Stimulated activated CD8-positive, alpha-beta memory T cell treated with anti-CD3 and anti-CD28 coated beads, Interleukin-12 subunit alpha, Interleukin-12 subunit beta, amount 100 ng/mL, for 24 hours (primary cell): Measurements from ENCODE around the gene PERM1.
"Not testable (repeated sequence)": the region's sequence is repeated elsewhere in the genome, so short reads cannot be mapped to it uniquely, and the experiment has no call there.

Source experiments
- DNase-seq: peaks from one replicate; pipeline ENCODE4 v3.0.0-alpha.2; 2020; ENCODE audit errors: extremely low read depth

PERM1 gene, protein sequence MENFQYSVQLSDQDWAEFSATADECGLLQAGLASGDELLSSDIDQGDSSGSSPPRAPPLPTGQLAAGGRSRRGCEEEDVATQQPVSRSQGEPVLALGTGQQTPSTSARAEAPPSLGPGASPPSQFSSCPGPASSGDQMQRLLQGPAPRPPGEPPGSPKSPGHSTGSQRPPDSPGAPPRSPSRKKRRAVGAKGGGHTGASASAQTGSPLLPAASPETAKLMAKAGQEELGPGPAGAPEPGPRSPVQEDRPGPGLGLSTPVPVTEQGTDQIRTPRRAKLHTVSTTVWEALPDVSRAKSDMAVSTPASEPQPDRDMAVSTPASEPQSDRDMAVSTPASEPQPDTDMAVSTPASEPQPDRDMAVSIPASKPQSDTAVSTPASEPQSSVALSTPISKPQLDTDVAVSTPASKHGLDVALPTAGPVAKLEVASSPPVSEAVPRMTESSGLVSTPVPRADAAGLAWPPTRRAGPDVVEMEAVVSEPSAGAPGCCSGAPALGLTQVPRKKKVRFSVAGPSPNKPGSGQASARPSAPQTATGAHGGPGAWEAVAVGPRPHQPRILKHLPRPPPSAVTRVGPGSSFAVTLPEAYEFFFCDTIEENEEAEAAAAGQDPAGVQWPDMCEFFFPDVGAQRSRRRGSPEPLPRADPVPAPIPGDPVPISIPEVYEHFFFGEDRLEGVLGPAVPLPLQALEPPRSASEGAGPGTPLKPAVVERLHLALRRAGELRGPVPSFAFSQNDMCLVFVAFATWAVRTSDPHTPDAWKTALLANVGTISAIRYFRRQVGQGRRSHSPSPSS

DNA sequence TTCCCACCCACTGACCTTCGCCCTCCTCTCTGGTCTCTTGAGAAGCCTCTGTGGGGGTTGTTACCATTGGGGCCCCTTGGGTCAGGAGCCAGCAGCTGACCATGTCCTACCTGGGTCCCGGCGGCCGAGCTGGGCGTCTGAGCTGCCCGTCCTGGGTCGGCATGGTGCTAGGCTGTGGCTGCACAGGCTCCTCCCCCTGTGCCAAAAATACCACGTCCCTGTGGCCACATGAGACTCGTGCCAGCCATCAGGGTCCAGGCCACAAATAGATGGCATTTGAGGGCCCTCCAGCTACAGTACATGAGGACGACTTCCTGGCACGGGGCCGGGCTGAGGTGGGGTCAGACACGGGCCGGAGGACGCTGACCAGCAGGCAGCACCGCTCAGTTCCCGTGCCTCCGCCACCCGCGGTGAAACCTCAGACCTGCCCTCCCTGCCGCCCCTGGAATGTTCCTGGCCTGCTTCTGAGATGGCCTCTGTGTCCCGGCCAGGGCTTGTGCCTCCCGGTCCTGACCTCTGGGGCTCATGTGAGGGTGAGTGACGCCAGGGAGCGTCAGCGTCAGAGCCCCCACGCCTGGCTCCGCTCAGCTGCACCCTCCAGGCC, at the start of gene PERM1:
Gene PERM1 (minus strand): TSS at position 139 of the 604 bp plus-strand sequence. CDS start 1,064 bp downstream, outside the sequence.
- no peak for DNase-seq

DNA sequence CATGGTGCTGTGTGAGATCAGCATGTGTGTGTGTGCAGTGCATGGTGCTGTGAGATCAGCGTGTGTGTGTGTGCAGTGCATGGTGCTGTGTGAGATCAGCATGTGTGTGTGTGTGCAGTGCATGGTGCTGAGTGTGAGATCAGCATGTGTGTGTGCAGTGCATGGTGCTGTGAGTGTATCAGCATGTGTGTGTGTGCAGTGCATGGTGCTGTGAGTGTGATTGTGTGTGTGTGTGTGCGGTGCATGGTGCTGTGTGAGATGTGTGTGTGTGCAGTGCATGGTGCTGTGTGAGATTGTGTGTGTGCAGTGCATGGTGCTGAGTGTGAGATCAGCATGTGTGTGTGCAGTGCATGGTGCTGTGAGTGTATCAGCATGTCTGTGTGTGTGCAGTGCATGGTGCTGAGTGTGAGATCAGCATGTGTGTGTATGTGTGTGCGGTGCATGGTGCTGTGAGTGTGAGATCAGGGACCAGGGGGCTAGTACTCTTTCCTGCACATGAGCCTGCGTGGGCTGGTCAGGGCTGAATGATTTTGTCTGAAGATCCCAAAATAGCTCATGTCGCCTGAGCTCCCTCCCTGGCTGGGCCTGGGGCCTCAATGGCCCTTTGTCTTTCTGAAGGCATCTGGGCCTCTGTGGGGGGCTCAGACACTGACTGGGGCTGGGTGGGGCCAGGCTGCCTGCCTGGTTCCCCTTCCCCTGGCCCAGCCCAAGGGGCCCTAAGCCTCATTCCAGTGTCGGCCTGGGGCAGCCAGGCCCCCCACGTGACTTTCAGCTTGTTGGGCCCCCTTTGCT, 49.2 kb upstream of the PERM1 start:
- not testable (repeated sequence) for DNase-seq

DNA sequence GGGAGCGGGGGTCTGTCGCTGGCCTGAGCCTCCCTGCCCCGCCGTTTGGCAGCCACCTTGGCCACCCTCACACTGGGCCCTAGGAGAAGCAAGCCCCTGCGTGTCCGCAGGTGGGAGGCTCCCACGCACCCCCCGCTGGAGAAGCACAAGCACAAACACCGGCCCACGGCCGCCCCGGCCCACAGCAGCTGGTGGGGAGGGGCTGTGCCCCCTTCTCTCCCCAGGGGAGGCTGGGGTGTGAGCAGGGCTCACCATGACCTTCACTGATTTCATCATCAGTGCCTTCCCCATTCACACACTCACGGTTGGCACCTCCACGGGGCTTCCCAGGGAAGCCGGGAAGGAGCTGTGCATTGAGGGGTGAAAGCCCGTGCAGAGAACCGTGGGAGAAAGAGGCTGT, 45.9 kb upstream of the PERM1 start:
- DNase-seq, result no peak

DNA sequence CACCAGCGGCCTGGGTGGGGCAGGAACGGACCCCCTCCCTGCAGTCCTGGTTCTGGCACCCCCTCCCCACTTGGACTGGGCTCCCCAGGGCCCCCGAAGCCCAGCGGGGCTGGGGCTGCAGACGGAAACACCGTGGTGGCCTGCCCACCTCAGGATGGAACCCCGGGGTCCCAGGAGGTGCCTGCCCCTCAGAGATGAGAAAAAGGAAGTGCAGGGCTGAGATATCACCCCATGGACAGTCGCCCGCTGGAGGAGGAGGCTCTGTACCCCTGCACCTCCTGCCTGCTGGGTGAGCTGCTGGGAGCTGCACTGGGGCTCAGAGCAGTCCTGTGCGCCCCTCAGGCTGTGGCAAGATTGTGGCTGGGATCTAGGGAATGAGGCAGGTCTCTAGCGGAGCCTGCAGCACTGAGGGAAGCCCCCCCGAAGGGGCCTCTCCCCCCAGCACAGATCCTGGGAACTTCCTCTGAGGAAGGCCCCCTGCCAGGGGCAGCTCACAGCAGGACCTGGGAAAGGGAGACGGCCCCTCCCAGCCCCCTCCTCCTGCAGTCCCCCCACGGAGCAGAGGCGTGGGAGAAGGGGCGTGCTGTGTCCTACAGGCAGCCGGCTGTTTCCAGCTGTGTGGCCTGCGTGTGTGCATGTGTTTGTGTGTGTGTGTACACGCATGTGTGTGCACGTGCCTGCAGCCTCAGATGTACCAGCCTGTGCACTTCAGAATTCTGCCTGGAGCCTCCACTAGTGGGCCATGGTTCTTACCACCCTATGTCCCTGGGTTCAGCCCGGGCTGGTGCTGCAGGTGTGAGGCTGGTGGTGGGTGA, 44.9 kb upstream of the PERM1 start:
- no peak for DNase-seq

DNA sequence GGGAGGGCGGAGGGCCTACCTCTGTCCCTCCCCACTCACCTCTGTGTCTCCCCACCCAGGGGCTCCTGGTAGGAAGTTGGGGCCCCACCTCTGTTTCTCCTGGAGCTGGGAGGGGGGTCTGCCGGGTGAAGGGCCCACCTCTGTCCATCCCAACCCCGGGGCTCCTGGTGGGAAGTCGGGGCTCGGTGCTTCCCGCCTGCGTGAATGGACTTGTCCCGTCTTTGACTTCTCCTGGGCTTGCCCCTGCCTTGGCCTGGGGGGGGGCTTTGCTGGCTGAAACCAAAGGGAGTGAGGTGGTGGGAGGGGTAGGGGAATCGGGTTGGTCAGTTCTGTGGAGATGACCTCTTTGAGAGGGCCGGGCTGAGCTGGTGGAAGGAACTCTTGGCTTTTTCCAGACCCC, 43.8 kb upstream of the PERM1 start:
- DNase-seq, result no peak

DNA sequence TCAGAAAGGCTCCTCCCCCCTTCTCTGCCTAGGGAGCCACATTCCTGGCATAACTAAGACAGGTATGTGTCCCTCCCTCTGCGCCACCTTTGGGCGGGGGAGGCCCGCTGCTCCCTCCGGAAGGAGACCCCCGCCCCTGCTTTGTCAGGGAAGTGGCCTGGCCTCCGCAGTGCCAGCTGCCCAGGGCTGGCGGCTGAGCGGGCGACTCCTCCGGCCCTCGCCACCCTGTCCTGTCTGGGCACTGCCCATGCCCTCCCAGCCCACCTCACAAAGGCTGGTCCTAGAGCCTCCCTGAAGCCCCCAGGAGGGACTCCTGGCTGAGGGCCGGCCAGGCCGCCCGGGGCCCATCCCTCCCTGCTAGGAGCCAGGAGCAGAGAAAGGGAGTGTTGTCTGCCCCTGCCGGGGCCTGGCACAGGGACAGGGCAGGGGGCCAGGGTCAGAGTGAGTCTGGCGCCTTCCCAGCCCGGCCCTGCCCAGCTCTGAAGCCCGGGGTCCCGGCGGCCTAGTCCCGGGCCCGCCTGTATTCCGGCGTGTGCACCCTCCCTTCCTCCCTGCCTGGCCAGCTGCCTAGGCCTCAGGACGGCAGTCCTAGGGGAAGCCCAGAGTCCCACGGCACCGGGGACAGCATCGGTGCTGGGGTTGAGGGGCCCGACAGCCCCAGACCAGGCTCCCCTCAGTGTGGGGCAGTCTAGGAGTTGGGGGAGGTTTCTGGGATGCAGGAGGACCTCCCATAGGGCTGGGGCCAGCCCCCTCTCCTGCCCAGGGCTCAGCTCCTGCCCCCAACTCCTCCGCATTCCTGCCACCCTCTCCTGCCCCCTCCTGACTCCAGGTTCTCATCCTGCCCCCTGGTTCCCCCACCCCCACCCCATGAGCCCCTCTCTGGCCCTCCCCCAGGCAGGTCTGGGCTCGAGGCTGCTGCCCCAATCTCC, 43.1 kb upstream of the PERM1 start:
- DNase-seq, result no peak

DNA sequence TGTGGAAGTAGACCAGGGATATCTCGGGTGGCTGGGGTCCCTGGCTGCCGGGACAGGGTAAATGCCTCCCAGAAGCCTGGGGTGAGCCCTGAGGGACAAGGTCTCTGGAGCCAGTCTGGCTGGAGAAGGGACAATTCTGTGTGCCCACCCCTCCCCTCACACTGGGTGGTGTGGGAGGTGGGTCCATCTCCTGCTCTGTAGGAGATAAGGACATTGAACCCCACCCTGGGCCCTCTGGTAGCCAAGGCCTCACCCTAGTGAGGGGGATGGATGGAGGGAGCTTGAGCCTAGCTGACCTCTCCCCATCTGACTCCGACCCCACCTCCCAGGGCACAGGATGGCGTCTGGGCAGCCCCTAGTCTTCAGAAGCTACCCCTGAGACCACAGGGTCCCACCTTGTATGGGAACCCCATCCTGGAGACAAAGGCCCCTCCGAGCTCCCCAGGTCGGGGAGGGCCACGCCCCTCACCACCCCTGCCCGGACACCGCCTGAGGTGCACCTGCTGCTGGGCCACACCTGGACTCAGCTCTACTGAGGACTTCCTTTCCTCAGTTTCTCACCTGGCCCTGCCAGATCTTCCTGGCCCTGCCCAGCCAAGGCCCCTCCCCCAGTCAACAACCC, 42.4 kb upstream of the PERM1 start:
- DNase-seq, result no peak

DNA sequence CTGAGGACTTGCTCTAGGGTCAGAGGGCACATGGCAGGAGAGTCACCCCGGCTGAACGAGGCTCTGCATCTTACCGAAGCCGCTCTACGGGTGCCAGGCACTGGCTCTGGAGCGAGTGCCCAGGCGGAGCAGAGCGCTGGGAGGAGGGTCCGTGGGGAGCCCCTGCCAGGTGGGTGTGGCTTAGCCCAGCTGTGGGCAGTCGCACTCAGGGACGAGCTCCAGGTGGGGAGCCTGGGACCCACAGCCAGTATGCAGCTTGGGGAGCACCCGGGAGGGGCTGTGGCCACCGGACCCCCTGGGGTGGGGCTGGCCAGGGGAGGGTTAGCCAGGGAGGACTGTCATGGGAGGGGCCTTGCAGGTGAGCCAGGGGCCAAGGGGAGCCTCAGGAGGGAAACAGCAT, 41.8 kb upstream of the PERM1 start:
- DNase-seq, result no peak

DNA sequence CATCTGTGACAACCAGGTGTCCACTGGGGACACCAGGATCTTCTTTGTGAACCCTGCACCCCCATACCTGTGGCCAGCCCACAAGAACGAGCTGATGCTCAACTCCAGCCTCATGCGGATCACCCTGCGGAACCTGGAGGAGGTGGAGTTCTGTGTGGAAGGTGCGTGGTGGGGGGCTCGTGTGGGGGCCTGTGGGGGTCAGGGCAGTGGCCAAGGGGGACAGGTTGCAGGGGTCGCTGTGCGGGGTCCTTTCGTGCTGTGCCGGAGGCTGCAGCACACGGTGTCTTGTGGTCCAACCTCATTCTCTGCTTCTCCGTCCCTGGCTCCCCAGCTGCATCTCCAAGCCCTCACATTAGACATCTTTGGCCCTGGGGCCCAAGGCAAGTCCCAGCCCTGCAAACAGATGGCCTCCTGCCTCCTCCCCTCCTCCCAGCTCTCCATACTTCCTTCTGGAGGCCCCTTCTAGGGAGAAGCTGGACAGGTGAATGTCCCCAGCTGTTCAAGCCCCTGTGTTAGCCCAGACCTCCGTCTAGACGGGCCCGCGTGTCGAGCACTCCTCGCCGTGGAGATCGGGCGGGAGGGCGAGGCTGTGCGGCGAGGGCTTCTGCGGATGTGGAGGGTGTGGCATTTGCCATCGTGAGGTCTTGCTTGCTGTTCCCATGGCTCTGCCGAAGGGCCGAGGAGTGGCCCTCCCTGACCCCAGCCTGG, 40.6 kb upstream of the PERM1 start:
- no peak for DNase-seq

DNA sequence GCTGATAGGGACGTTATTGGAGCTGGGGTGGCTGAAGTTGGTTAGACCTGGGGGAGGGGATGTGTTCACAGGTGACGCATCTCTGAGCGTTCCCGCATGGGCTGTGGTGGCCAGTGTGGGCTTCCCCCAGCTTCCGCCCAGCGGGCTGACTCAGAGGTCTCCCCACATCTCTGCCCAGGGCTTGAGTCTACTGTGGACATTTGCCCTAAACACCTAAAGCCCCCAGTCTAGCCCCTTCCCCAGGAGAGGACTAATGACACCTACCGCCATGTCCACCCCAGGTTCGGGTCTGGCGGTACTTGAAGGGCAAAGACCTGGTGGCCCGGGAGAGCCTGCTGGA, 40.0 kb upstream of the PERM1 start:
- DNase-seq, result no peak

DNA sequence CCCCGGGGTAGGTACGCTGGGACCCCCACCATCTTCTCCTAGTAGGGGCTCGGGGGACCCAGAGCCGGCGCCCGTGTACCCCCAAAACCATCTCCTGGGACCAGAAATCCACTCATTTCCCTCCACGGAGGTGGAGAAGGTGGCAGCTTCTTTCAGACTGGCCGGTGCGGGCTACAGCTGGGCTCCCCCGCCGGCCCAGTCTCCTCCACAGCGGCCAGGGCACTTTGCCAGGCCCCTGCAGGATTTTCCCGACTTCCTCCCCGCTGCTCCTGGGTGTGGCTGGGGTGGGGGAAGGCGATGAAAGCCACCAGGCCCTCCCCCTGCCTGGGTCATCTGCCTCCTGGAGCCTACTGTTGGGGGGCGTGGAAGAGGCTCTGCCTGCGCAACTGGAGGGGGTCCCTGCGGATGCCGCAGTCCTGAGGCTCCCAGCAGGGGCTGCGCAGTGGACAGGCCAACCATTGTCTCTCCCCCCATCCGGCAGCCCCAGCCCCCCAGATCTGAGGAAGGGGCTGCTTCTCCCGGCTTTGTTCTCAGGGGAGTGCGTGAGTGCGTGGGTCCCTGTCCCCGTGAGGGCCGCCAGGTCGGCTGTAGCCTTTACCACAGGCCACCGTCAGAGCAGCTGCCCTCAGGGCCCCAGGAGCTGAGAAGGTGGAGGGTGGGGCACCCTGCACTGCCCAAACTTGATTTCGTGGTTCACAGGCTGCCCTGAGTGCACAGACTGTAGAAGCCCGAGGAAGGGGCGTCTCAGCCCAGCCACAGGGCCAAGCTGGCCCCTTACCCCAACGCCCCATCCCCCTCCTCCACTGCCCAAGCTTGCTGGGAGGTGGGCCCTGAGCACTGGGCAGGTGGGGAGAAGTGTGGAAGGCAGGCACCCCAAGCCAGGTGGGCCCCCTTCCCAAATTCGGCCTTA, 39.4 kb upstream of the PERM1 start:
- no peak for DNase-seq

DNA sequence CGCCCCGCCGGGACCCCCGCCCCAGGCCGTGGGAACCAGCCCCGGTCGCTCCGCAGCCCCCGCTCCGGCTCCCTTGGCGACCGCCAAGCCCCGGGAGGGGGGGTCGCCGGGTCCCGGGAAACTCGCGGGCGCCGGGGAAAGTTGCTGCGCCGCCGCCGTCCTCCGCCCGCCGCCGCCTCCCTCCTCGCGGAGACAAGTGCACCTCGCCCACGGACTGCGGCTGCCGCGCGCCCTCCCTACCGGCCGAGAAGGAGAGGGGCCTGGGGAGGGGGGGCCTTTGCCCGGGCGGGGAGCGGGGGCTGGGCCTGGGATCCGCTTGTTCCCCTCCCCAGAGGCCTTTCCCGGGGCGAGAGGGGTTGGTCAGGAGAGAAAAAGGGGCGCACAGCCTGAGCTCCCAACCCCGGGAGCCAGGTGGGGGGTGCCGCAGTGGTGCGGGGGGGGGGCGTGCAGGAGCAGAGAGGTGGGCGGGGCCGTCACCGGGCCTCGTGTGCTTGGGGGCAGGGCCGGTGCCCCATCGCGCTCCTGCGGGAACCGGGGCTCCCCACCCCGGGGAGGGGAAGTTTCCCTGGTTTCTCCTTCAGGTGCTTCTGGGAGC, 38.6 kb upstream of the PERM1 start:
- no peak for DNase-seq

DNA sequence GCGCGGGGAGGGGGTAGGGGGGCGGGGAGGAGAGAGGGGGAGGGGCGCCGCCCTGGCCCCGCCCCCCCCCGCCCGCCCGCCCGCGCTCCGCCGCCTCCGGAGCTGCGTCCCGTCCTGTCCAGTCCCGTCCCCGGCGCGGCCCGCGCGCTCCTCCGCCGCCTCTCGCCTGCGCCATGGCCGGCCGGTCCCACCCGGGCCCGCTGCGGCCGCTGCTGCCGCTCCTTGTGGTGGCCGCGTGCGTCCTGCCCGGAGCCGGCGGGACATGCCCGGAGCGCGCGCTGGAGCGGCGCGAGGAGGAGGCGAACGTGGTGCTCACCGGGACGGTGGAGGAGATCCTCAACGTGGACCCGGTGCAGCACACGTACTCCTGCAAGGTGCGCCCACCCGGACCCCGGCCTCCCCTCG, 38.1 kb upstream of the PERM1 start, which contains the start of gene AGRN:
Gene AGRN (plus strand): TSS at position 121 of the 405 bp plus-strand sequence. CDS start 53 bp downstream, at position 174.
- no peak for DNase-seq

DNA sequence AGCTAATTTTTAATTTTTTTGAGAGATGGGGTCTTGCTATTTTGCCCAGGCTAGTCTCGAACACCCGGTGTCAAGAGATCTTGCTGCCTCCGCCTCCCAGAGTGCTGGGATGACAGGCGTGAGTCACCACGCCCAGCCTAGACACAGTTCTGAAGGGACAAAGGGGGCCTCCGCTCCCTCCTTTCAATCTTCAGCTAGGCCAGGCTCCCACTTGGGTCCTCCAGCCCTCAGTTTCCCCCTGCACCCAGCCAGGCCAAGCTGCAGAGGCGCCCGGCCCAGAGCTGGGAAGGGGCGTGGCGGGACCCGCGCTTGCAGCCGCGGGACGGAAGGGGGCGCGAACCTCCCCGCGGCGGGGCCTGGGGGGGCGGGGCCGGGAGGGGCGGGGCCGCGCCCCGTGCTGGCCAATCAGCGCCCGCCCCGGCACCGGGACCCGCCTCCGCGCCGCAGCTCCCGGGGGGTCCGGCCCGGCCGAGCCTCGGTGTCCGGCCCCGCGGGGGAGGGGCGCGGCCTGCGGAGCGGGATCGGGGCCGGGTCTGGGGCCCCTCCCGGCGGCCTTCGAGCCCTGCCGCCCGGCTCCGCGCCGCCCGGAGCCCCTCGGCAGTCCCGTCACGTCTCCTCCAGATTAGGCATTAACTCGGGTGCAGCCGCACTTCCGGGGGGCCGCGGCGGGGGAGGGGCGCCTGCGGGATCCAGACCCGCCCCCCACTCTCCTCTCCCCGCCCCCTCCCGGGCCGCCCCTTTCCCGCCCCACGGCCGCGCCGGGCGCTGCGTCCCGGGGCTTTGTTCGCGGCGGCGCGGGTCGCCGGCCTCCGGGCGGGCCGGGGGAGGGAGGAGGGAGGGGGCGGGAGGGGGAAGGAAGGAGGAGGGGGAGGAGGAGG, 37.5 kb upstream of the PERM1 start:
- DNase-seq, result peak; percentile 51

DNA sequence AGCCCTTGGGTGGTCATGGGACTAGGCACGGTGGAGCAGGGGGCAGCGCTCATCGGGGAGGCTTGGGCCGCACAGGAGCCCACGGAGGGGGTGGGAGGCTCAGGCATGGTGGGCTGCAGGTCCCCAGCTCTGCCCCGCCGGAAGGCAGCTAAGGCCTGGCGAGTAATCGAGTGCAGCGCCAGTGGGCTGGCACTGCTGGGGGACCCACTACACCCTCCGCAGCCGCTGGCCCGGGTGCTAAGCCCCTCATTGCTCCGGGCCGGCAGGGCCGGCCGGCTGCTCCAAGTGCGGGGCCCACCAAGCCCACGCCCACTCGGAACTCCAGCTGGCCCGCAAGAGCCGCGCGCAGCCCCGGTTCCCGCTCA, 36.4 kb upstream of the PERM1 start:
- not testable (repeated sequence) for DNase-seq
